HG02759 (cell line): ENCODE results near the gene SCYGR4.
"Not testable (repeated sequence)": the region's sequence is repeated elsewhere in the genome, so short reads cannot be mapped to it uniquely, and the experiment has no call there.

Experiments used
- ATAC-seq: cut with Tn5 transposase; IDR thresholded peaks from one replicate; pipeline ENCODE4 v1.9.1; 2021; ENCODE audit warnings: mild to moderate bottlenecking, moderate library complexity; ENCODE audit not compliant: unreplicated experiment

SCYGR4 gene

DNA sequence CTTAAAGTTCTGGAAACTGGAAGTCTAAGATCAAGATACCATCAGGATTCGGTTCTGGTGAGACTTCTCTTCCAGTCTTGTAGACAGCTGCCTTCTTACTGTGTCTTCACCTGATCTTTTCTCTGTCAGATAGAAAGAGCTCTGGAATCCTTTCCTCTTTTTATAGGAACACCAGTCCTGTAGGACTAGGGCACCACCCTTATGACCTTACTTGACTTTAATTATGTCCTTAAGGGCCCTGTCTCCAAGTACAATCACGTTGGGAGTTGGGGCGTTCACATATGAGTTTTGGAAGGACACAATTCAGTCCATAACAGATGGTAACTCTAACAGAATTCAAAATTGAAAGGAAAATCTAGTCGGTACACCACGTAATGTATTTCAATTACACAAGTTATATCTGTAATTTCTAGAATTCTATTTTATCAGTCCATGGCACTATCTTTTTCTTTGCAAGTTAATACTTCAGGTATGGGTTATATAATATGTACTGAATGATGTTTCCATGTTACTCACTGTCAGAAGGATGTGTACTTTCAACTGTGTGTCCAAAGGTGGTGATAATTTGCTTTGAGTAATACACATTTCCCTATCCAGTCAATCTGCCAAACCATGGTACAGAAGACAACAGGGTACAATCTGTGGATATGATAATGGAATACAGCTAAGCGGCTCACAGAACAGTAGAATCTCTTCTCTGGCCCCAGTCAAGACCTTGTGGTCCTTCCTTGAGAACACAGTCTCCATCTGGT, 48.1 kb downstream of the SCYGR4 start:
- ATAC-seq = no peak

GRCh38 chr2:227666631-227667170, 49.4 kb downstream of the SCYGR4 start, which contains the start of gene SCYGR5:
SCYGR5 (plus strand) TSS chr2:227666804; CDS start chr2:227666804, 0 bp downstream.
- ATAC-seq = not testable (repeated sequence)
